Measurements from ENCODE around the gene FXYD6. TPM values are rescaled to one million over a fixed set of nuclear protein-coding genes. Genes with fewer than 3 reads are reported as not detected.

The FXYD6 gene
- total RNA-seq, 1 donor from 2014 or later = 0.99 TPM

DNA sequence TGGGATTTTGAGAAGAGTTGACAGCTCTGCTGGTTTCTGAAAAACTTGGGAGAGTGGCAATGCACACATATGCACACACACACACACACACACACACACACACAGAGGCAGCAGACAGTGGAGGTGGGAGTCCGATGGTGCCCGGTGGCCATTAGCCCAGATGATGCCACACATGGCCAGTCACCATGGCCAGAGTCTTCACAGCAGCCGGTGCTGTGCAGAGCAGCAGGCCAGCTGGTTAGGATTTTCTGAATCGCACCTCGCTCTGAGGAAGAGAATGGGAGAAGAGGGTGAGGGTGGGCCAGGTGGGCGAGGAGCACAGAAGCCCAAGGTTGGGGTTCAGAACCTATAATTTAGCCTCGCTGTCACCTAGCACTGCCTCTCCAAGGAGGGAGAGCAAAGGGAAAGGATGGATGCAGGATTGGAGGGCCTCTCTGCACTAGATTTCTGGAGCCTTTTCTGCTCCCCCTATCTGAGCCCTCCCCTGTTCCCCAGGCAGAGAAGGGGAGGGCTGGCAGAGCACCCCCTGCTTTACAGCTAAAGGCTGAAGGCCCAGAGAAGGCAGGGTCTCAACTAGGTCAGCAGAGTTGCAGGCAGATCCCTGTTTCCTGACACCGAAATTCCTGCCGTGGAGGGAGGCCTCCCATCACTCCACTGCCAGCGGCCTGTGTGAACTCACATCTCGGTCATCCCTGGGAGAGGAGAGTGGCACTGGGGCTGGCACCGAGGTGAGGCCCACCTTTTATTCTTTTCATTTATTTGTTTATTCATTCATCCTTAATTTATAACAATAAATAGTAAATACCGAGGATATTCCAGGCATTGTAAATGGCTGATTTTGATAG, 25.8 kb upstream of the FXYD6 start:
- Mint-ChIP-seq H3K36me3 (ENCODE audit: unreplicated experiment) (no peaks in the 10 kb centered on the region), H3K4me1 (ENCODE audit: unreplicated experiment) (no peaks in the 10 kb centered on the region), H3K9me3 (ENCODE audit: unreplicated experiment) (no peaks in the 10 kb centered on the region), H3K27me3 (ENCODE audit: unreplicated experiment) (peaks cover 8% of the 10 kb centered on the region), H3K27ac (ENCODE audit: unreplicated experiment) (no peak overlapping the region), H3K4me3 (ENCODE audit: unreplicated experiment) (no peak overlapping the region)
- DNase-seq (ENCODE audit: extremely low spot score, unreplicated experiment) = no peak
- TF ChIP-seq, protein P1, sequence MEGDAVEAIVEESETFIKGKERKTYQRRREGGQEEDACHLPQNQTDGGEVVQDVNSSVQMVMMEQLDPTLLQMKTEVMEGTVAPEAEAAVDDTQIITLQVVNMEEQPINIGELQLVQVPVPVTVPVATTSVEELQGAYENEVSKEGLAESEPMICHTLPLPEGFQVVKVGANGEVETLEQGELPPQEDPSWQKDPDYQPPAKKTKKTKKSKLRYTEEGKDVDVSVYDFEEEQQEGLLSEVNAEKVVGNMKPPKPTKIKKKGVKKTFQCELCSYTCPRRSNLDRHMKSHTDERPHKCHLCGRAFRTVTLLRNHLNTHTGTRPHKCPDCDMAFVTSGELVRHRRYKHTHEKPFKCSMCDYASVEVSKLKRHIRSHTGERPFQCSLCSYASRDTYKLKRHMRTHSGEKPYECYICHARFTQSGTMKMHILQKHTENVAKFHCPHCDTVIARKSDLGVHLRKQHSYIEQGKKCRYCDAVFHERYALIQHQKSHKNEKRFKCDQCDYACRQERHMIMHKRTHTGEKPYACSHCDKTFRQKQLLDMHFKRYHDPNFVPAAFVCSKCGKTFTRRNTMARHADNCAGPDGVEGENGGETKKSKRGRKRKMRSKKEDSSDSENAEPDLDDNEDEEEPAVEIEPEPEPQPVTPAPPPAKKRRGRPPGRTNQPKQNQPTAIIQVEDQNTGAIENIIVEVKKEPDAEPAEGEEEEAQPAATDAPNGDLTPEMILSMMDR (IDR thresholded peaks at IDR 0.05) = no peak

DNA sequence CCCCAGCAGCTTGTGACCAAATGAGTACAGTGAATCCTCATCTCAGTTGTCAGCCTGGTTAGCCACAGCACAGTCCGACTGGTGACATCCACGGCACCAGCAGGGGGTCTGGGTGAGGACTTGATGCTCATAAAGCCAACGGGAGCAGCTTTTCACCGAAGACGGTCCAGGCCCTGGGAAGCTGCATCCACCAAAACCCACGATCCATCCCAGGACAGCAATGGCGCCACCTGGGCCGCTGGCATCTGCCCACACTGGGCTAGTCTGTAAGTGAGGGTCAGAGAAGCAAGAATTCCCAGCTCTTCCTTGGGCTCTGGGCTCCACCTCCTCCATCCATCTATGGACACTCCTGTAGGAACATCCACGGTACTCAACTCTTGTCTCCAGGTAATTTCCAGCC, 25.1 kb upstream of the FXYD6 start:
- H3K36me3 Mint-ChIP-seq (ENCODE audit: unreplicated experiment) = no peaks in the 10 kb centered on the region
- no peak overlapping the region for H3K27ac Mint-ChIP-seq (ENCODE audit: unreplicated experiment)
- no peaks in the 10 kb centered on the region for H3K9me3 Mint-ChIP-seq (ENCODE audit: unreplicated experiment)
- TF ChIP-seq, protein P1 (IDR thresholded peaks at IDR 0.05) = no peak
- no peak for DNase-seq (ENCODE audit: extremely low spot score, unreplicated experiment)
- H3K4me3 Mint-ChIP-seq (ENCODE audit: unreplicated experiment) = no peak overlapping the region
- no peaks in the 10 kb centered on the region for H3K4me1 Mint-ChIP-seq (ENCODE audit: unreplicated experiment)
- H3K27me3 Mint-ChIP-seq (ENCODE audit: unreplicated experiment) = peaks cover 14% of the 10 kb centered on the region

DNA sequence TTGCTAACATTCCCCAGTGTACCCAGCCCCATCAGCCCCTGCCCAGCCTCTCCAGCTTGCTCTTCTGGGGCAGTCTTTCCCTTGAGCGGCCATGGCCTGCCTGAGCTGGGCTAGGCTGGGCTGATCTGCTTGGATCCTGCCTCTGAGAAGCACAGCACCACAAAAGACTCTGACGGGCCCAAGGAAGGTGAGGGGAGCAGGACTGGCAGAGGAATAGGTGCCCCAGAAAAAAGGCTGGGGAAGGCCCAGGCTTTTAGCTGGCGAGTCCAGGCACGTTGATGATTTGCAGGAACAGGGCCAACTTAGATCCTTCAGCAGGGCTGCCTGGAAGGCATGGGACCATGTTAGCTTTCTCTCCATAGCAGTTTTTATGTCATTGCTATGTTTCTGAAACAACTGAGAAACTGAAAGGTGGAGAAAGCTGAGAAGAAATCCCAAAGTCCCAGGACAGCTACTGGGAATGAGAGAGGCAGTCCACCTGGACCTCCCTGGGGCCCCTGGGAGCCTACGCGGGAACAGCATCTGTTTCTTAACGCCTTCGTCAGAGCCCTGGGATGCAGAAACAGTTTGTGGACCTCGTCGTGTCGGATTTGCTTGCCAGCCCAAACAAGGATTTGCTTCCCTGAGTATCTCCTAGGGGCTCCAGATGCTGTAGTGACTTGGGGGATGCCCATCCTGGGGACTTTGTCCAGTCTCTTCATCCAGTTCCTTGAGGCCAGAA, 24.4 kb upstream of the FXYD6 start:
- DNase-seq (ENCODE audit: extremely low spot score, unreplicated experiment) = no peak
- Mint-ChIP-seq H3K4me1 (ENCODE audit: unreplicated experiment) (no peaks in the 10 kb centered on the region), H3K27ac (ENCODE audit: unreplicated experiment) (no peak overlapping the region), H3K27me3 (ENCODE audit: unreplicated experiment) (peaks cover 19% of the 10 kb centered on the region), H3K9me3 (ENCODE audit: unreplicated experiment) (no peaks in the 10 kb centered on the region), H3K36me3 (ENCODE audit: unreplicated experiment) (no peaks in the 10 kb centered on the region), H3K4me3 (ENCODE audit: unreplicated experiment) (no peak overlapping the region)
- TF ChIP-seq, protein P1 (IDR thresholded peaks at IDR 0.05) = no peak

DNA sequence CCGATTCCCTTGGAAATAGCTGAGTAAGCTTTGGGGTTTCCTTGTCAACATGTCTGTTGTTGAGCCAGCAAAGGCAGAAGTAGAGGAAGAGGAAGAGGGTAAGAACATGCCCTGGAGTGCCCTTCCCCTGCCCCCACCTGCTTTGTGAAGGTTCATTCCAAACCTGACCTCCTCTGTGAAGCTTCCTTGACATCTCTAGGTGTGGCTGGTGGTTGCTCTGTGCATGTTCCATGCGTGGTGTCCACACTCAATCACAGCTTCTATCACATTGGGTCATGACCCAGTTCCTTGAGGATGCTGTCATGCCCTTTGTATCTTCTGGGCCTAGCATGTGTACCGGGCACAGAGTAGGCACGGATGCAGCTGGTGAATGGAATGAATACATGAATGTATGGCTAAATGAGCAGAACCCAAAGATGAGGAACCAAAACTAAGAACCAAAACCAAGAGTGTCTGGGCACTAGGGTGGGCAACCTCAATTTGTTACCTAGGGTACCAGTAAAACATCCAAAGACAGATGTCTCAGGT, 23.7 kb upstream of the FXYD6 start:
- H3K27me3 Mint-ChIP-seq (ENCODE audit: unreplicated experiment) = peaks cover 22% of the 10 kb centered on the region
- H3K4me1 Mint-ChIP-seq (ENCODE audit: unreplicated experiment) = no peaks in the 10 kb centered on the region
- no peaks in the 10 kb centered on the region for H3K36me3 Mint-ChIP-seq (ENCODE audit: unreplicated experiment)
- H3K27ac Mint-ChIP-seq (ENCODE audit: unreplicated experiment) = no peak overlapping the region
- DNase-seq (ENCODE audit: extremely low spot score, unreplicated experiment) = no peak
- H3K4me3 Mint-ChIP-seq (ENCODE audit: unreplicated experiment) = no peak overlapping the region
- TF ChIP-seq, protein P1 (IDR thresholded peaks at IDR 0.05) = no peak
- no peaks in the 10 kb centered on the region for H3K9me3 Mint-ChIP-seq (ENCODE audit: unreplicated experiment)

DNA sequence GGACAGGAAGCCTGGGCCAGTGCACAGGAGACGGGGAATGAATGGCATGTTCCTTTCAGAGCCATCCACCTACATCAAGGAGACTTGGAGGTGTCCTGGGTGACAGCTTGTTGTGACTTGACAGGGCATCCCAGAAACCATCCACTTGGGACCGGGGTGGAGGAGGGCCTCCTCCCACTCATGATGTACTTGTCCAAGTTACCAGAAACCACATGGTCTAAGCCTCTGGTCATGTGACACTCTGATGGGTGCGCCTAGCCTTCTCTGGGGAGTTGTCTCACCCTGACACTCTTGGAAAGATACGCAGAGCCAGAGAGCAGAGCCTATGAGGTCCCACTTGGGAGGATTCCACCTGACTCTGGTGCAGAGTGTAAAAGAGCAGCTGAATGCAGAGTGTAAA, 21.6 kb upstream of the FXYD6 start:
- no peak for DNase-seq (ENCODE audit: extremely low spot score, unreplicated experiment)
- Mint-ChIP-seq H3K36me3 (ENCODE audit: unreplicated experiment) (no peaks in the 10 kb centered on the region), H3K27me3 (ENCODE audit: unreplicated experiment) (peaks cover 34% of the 10 kb centered on the region), H3K4me1 (ENCODE audit: unreplicated experiment) (no peaks in the 10 kb centered on the region), H3K27ac (ENCODE audit: unreplicated experiment) (no peak overlapping the region), H3K4me3 (ENCODE audit: unreplicated experiment) (no peak overlapping the region), H3K9me3 (ENCODE audit: unreplicated experiment) (no peaks in the 10 kb centered on the region)
- TF ChIP-seq, protein P1 (IDR thresholded peaks at IDR 0.05) = no peak
